Right hindlimb (tissue), 1 donor: Measurements from ENCODE around the gene CIB2.
A peak's percentile ranks its signal among the peaks of the same experiment; 100 is the strongest.
"Not testable (repeated sequence)": the region's sequence is repeated elsewhere in the genome, so short reads cannot be mapped to it uniquely, and the experiment has no call there.

Experiments
- DNase-seq: peaks from one replicate; pipeline ENCODE4 v3.0.0-alpha.2; 2018

CIB2 gene

GRCh38 chr15:78131295-78132061 lies at the start of gene CIB2:
TSS of gene CIB2 (minus strand) at chr15:78131445. CDS start at chr15:78131215, 230 bp downstream.
- DNase-seq = peak; percentile 89

DNA sequence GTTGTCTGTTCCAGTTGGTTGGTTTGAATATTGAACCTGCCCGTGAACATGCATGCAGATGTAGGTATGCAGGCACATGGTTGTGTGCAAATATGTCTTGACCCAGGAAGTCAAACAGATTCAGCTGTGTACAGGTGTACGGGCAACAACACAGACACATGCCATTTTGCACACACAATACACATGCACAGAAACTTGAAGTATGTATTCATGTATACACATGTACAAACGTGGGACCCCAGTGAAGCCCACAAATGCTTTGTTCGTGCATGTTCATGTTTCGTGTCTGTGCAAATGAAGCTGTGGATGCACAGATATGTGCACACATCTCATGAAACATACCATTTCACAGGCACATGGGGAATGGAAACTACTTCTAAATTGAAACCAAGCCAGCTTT lies 48.7 kb upstream of the CIB2 start:
- DNase-seq = no peak

DNA sequence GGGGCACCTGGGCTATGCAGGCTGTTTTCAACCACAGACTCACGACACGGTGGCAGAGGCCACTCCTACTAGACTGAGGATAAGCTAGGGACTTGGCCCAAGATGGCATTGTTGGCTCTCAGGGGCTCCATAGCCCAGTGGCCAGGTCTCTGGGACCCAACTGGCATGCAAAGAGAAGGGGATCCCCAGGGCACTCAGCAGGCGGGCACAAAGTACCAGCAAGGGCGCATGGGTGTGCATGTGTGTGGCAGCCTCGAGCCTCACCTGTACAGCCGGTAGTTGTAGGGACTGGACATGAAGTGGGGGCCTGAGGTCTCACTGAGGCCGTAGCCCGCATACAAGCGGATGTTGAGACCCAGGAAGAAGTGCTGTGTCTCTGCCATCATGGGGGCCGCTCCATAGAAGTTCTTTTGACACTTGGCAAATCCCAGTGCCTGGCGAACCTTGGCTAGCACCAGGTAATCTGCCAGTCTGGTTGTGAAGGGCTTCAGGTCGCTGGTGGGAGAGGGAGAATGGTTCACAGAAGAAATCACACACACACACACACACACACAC lies 48.1 kb upstream of the CIB2 start:
- DNase-seq = no peak

GRCh38 chr15:78178064-78178463 lies 46.8 kb upstream of the CIB2 start:
- DNase-seq = no peak

- DNase-seq = no peak
These were observed 46.2 kb upstream of the CIB2 start for GRCh38 chr15:78177447-78177873.

DNA sequence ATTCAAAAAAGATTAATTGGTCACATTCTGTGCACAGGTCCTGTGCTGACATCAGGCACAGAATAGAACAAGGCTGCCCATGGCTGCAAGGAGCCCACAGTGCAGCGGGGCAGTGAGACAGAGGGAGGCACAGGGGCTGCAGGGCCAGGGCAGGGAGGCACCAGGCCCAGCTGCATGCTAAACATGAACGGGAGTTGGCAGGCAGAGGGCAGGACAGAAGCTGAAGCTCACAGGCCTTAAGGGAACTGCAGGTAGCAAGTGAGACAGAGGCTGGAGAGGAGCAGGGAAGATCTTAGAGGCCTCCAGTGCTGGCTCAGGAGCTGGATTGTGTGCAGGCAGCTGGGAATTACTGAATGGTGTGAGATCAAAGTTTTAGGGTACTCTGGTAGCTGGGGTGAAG lies 44.1 kb upstream of the CIB2 start:
- DNase-seq = no peak

GRCh38 chr15:78174401-78174800 lies 43.2 kb upstream of the CIB2 start:
- no peak for DNase-seq

- DNase-seq = no peak
These were observed 40.7 kb upstream of the CIB2 start for GRCh38 chr15:78171864-78172472.

DNA sequence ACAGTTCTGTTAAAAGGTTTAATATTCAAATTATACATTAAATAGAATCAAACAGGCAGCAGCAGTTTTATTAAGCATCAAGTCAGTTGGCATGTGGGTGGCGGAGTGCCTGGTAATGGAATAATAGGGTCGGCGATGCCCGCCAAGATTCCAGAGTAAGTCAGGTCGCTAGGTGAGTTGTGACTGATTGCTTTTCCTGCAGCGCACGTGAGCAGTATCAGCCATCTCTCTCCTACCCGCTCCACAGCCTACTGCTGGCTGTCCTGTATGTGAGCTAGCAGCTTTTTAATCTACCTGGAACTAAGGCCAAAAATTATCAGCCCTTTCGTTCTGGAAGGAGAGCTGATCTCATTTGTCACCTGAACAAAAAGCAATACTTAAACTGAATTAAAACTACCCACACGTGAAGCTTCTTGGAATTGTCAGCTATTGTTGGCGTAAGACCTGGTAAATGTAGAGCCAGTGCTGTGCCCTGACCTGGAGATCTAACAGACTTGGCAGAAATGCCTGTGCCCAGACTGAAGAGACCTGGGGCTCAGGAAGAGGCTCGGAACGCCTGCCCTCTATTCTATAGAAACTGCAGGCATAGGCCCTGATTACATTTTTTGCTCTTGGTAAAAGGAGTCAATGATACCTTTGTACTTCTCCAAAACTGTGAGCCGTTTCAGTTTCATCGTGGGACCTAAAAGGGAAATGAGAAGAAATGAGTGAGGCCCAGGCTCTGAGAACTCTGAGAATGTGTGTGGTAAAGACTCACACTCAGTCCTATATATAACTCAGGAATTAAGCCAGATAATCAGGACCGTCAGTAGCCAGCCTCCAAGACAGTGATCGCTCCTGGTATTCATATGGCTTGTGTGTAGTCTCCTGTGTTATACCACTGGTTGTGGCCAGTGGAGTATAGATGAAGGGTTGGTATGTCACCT lies 39.9 kb upstream of the CIB2 start:
- DNase-seq = no peak

- DNase-seq = no peak
These were observed 37.4 kb upstream of the CIB2 start for GRCh38 chr15:78168608-78169007.

DNA sequence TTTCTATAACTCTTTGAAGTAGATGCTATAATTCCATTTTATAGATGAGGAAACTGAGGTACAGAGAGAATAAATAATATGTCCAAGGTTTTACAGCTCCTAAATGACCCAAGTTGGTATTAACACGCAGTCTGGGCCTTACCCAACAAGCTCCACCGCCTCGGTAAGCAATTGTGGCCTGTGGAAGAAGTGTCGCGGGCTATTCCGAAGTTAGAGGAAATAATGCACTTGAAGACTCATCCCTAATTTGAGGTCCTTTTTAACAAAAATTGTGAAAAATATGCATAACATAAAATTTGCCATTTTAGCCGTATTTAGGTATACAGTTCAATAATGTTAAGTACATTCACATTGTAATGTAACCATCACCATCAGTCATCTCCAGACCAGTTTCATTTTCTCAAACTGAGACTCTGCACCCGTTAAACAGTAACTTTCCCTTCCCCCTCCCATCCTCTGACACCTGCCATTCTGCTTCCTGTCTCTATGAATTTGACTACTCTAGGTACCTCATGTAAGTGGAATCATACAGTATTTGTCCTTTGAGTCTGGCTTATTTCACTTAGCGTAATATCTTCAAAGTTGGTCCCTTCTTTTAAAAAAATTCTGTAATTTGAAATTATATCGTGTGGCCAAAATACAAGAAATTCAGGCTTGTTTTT lies 36.1 kb upstream of the CIB2 start:
- no peak for DNase-seq

DNA sequence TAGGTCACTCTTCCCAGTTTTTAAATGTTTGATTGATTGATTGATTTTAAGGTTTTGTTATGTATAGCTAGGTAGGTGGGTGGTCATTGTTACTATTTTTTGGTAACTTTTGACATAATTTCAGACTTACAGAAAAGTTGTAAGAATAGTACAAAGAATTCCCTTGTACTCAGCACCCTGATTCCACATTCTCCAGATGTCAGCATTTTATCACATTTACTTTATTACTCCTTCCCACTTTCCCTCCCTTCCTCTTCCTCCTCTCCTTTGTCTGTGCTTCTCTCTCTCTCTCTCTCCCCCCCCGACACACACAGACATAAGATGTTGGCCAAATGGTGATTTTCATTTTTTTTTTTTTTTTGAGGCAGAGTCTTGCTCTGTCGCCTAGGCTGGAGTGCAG lies 32.8 kb upstream of the CIB2 start:
- no peak for DNase-seq

- DNase-seq = no peak
These were observed 30.8 kb upstream of the CIB2 start for GRCh38 chr15:78162038-78162437.

GRCh38 chr15:78159395-78159794 lies 28.1 kb upstream of the CIB2 start:
- DNase-seq = no peak

DNA sequence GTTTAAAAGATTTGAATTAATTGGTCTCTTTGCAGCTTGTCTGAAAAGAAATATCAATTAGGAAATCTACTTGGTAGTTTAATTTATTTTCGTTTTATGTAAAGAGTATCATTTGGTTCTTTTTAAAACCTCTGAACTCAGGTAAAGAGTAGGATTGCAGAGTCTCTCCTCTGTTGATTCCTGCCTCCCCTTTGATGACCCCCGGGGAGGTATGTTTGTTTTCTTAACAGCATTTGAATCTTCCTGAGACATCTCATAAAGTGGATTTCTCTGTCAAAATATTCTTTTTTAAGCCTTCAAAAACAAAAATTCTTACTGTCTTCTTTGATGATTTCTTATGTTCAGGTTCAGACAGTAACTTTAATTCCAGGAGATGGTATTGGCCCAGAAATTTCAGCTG lies 26.0 kb upstream of the CIB2 start:
- DNase-seq = no peak

DNA sequence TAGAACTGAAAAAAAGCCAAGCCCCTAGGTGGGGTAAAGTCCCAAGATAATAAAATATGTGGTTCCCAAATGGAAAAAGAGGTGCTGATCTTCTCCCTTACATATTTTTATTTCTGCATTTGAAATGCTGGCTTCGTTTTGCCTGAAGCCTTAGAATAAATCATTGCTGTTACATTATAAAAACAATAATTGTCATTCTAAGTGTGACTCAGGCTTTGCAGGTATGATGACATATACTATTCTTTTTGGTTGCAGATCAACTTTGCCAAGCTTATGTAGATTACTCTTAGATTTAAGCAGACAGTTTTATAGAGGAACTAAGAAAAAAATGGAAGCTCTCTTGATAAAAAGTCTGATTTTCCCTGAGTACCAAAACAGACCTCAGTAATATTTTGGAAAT lies 25.4 kb upstream of the CIB2 start:
- DNase-seq = no peak

DNA sequence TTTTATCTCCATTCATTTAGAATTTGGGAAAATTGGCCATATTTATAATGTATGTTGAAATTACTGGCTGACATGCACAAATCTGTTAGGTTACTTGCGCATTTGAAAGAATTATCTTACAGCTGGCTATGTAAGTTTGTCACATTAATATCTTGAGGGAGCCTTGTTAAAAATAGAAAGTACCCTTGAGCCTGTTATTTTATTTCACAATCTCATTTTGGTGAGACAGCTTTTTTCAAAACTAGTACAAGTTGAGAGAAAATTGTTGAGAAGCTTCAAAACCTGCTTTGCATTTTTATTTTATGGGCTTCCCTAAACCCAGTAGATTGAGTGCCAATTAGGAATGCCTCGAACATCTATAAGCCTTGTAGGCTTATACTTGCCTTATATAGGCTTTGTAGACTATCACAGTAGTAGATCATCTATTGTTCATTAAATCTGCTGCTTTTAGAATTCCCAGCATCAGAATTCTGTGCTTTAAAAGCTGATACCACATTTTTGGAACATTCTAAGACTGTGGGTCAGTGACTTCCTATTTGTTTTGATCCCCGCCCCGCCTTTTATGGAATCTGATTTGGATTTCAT lies 24.2 kb upstream of the CIB2 start:
- DNase-seq = no peak

DNA sequence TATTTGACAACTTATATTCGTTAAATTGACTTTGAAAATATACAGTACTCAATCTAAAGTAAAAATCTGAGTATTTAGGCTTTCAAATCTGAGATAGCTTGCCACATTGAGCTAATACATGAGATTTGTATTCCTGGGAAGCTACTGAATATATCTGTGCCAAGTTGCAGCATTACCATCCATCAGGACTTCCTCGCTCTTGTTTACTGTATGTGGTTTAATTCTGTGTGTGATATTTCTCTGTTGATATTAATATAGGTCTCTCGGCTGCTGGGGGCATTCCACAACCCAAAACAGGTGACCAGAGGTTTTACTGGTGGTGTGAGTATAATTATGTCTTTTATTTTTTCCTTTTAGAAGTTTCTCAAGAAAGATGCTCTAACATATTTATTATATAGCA lies 23.7 kb upstream of the CIB2 start:
- no peak for DNase-seq

DNA sequence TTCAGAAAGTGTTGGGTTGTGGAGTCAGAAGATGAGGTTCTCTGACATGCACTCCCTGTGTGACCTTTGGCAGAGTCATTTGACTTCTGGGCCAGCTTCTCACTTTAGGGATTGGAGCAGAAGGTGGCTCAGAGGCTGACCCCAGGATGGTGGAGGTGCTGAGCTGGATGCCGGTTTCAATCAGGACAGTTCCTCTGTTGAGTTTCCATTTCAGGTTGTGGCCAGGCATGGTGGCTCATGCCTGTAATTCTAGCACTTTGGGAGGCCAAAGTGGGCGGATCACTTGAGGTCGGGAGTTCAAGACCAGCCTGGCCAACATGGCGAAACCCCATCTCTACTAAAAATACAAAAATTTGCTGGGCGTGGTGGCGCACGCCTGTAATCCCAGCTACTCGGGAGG lies 19.8 kb upstream of the CIB2 start:
- not testable (repeated sequence) for DNase-seq

DNA sequence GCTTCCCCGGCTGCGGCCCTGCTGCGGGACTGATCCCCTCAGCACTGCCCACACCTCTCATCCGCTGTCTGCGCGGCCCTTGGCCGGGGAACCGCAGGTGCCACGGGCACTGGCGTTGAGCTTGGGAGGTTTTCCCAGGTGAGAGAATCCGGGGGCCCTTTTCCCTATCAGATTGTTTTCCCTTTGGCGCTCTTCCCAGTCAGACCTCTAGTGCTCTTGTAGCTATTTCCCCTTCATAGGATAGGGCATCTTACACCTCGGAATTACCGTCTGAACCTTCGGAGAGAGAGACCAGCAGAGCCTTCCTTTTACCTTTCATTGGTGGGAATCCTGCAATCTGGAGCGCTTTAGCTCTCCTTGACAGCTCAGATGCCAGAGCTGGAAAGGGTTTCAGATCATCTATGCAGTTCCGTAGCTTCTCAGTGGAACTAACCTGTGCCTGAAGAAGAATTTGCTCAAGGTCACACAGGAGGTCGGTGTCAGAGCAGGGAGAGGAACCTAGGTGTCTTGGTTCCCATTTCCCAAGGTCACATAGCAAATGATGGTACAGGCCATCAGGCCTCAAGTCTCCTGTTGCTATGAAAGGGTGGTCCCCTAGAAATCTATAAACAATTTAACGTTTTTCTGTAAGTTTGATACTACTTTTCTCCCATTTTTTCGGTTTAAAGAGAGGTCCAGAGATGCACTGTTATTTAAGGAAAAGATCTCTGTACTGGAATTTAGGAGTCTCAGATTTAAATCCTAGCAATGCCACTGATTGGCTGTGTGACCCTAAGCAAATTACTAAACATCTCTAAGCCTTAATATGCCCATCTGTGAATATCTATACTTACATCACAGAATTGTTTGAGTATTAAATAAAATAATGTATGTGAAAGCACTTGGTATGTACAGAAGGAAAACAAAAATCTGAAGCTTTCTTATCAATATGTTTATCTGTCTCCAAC lies 18.8 kb upstream of the CIB2 start:
- no peak for DNase-seq
